K562 (cell line): ENCODE results near the gene CHIC1. TPM values are rescaled to one million over a fixed set of nuclear protein-coding genes. Genes with fewer than 3 reads are reported as not detected.
A peak's percentile ranks its signal among the peaks of the same experiment; 100 is the strongest.

Experiments
- DEAF1 ChIP-seq: fragments of 450-650 bp; formaldehyde crosslinking; IDR thresholded peaks from 2 replicates; pipeline ENCODE4 v1.4.0; 2020; ENCODE audit warnings: mild to moderate bottlenecking, moderate library complexity
- E2F3 ChIP-seq: fragments of 250-450 bp; sonication (Bioruptor Pico); IDR thresholded peaks from 2 replicates; pipeline ENCODE4 v1.4.0; 2020; ENCODE audit warnings: mild to moderate bottlenecking
- HMGXB4 ChIP-seq: sonication (generic); formaldehyde crosslinking; IDR thresholded peaks from 2 replicates; pipeline ENCODE4 v1.8.1; 2023; ENCODE audit warnings: mild to moderate bottlenecking, missing genetic modification reagents
- NR0B1 ChIP-seq: fragments of 450-650 bp; IDR thresholded peaks from one replicate; pipeline ENCODE4 v1.6.1; 2018; ENCODE audit warnings: mild to moderate bottlenecking, moderate library complexity; ENCODE audit not compliant: partially characterized antibody
- NRF1 ChIP-seq, 2 experiments: fragments of 450-650 bp; IDR thresholded peaks in 1 of 2; conservative IDR thresholded peaks in 1 of 2; 2 replicates each; pipeline ENCODE4 v1.6.1; 2014; ENCODE audit warnings: mild to moderate bottlenecking in 2 of 2
- REST ChIP-seq, 2 experiments: fragments of 450-650 bp; formaldehyde crosslinking in 1 of 2; IDR thresholded peaks; 2 replicates each; pipeline versions ENCODE4 v1.4.0 to v1.6.1; 2014 to 2020; ENCODE audit warnings: mild to moderate bottlenecking in 2 of 2, borderline replicate concordance in 1 of 2, low read depth in 1 of 2
- SMARCA5 ChIP-seq: fragments of 450-650 bp; IDR thresholded peaks from 2 replicates; pipeline ENCODE4 v1.6.1; 2016
- XRCC5 ChIP-seq: fragments of 200-400 bp; formaldehyde crosslinking; IDR thresholded peaks from 2 replicates; pipeline ENCODE4 v1.6.1; 2017; ENCODE audit warnings: low read depth, mild to moderate bottlenecking, low read length
- ZFP36 ChIP-seq: fragments of 150-350 bp; IDR thresholded peaks from 2 replicates; pipeline ENCODE4 v1.6.1; 2018; ENCODE audit warnings: low read length, low read depth; ENCODE audit not compliant: partially characterized antibody
- ZKSCAN8 ChIP-seq: fragments of 200-800 bp; sonication (Bioruptor generic); IDR thresholded peaks from 2 replicates; pipeline ENCODE4 v1.6.1; 2016; ENCODE audit warnings: missing genetic modification characterization, missing compliant biosample characterization
- ZNF436 ChIP-seq: fragments of 250-450, 450-650 bp; sonication (Bioruptor Pico); formaldehyde crosslinking; IDR thresholded peaks from 2 replicates; pipeline ENCODE4 v1.7.0; 2020; ENCODE audit warnings: mild to moderate bottlenecking
- ZNF77 ChIP-seq: fragments of 250-450 bp; sonication (Bioruptor Pico); IDR thresholded peaks from 2 replicates; pipeline ENCODE4 v1.5.0; 2020
- ZSCAN29 ChIP-seq: fragments of 450-650 bp; IDR thresholded peaks from 2 replicates; pipeline ENCODE4 v1.6.1; 2017
- polyA plus RNA-seq, 8 experiments: library from polyadenylated mRNA; depleted of rRNA in 4 of 8; stranded (reverse) in 5 of 8; unstranded in 3 of 8; fragments of >200 nt; fragmentation: Nextera tagmentation in 2 of 8; fragmentation: Illumina TruSeq in 1 of 8; extraction: Ambion mirVana in 2 of 8; extraction: Trizol in 1 of 8; gene quantifications; 2 replicates each; pipeline versions ENCODE4 v1.2.1 to v1.2.3, GENCODE V29; 2011 to 2014; ENCODE audit warnings: inconsistent platforms in 1 of 8, missing spikeins in 1 of 8
- total RNA-seq, 7 experiments: library from RNA; depleted of rRNA in 6 of 7; stranded (reverse); fragments of >200 nt in 6 of 7; fragmentation: Illumina TruSeq in 2 of 7; extraction: Trizol in 2 of 7; gene quantifications; 2 replicates each; pipeline versions ENCODE4 v1.2.1 to v1.2.3, GENCODE V29; 2011 to 2021; ENCODE audit warnings: low replicate concordance in 1 of 7

CHIC1 gene
- total and polyA plus RNA-seq, 9 of the 15 experiments (the other 6 are each of a cell fraction or from before 2014, with no cell fraction given): 0.10 to 1.5 (median 1.1) TPM

GRCh38 chrX:73562984-73563737, at the start of gene CHIC1 (continued):
- no peak for TF ChIP-seq REST (IDR thresholded peaks at IDR 0.05; ENCODE audit: borderline replicate concordance)
- no peak for TF ChIP-seq REST (CRISPR knock-in tag; IDR thresholded peaks at IDR 0.05; ENCODE audit: low read depth)
- TF ChIP-seq HMGXB4 (CRISPR knock-in tag): no peak
- no peak for TF ChIP-seq ZNF77 (CRISPR knock-in tag)
- TF ChIP-seq DEAF1: no peak
- no peak for TF ChIP-seq ZFP36
- no peak for TF ChIP-seq ZKSCAN8
- peak; percentile 73 to 74 for TF ChIP-seq NRF1 (conservative IDR thresholded peaks at IDR 0.05 in 1 of 2, IDR thresholded peaks at IDR 0.05 in 1 of 2)
- no peak for TF ChIP-seq SMARCA5
- TF ChIP-seq E2F3 (CRISPR knock-in tag): no peak
- no peak for TF ChIP-seq XRCC5
- no peak for TF ChIP-seq ZNF436 (CRISPR knock-in tag)
- no peak for TF ChIP-seq ZSCAN29
- no peak for TF ChIP-seq NR0B1
